HG03039 (cell line): ENCODE data around the gene DLD.
"Not testable (repeated sequence)": the region's sequence is repeated elsewhere in the genome, so short reads cannot be mapped to it uniquely, and the experiment has no call there.

Experiments used
- ATAC-seq: cut with Tn5 transposase; IDR thresholded peaks from one replicate; pipeline ENCODE4 v1.9.1; 2021; ENCODE audit warnings: mild to moderate bottlenecking, moderate library complexity; ENCODE audit not compliant: unreplicated experiment

DLD gene

GRCh38 chr7:107914831-107915230 is 23.8 kb downstream of the DLD start:
- ATAC-seq, result no peak

DNA sequence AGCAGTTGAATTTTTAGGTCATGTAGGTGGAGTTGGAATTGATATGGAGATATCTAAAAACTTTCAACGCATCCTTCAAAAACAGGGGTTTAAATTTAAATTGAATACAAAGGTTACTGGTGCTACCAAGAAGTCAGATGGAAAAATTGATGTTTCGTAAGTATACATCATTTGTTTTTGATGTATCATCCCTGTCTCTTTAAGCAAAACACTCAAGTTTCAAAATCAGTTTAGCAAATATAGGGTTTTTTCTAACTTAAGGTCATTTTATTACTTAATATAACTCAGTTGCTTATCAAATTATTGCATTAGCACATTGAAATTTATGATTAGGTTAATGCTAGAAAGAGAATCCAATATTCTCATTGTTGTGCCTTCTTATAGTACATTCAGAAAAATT is 24.6 kb downstream of the DLD start:
- ATAC-seq, result no peak

GRCh38 chr7:107917763-107918651 is 27.0 kb downstream of the DLD start:
- peak; percentile 75 for ATAC-seq

DNA sequence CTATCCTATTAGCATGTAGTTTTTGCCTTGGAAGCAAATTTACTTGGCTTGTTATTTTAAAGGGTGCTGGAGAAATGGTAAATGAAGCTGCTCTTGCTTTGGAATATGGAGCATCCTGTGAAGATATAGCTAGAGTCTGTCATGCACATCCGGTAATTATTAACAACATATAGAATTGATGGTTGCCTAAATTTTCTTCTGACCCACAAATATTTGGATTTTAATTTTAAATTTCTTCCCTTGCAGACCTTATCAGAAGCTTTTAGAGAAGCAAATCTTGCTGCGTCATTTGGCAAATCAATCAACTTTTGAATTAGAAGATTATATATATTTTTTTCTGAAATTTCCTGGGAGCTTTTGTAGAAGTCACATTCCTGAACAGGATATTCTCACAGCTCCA is 28.0 kb downstream of the DLD start:
- ATAC-seq, result no peak

DNA sequence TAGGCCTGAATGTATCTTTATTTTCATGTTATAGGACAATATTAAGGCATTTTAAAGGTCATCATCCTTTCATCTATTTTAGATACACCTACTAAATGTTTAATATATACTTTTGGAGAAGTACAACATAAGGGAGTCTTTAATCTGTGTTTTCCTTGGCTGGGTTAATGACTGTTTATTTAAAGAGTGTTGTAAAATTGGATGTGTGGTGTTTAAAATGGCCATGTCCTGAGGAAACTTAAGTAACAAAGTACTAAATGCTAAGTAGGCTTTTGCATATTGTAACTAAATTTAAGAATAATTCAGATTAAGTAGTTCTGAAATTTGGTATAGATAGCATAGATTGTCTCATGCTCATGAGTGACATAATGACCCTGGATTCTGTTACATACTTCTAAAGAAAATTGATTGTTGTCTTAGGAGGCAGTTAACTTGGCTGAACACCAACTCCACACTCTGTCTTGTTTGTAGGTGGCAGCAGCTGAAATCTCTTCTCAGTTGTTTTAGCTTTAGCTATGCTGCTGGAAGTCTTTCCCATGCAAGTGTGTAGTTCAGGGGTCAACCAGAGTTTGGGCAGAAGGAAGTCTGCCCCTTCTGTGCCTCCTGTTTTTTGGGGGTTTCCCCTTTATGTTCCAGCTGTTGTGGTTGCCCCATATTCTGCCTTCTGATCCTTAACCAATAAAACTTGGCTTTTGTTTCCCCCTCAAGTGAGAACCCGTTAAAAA is 29.2 kb downstream of the DLD start:
- no peak for ATAC-seq

GRCh38 chr7:107921826-107922225 is 30.8 kb downstream of the DLD start:
- not testable (repeated sequence) for ATAC-seq

GRCh38 chr7:107922886-107923285 is 31.9 kb downstream of the DLD start:
- ATAC-seq, result no peak

GRCh38 chr7:107924841-107925504 is 34.0 kb downstream of the DLD start:
- peak; percentile 87 for ATAC-seq

GRCh38 chr7:107926481-107926880 is 35.5 kb downstream of the DLD start:
- ATAC-seq, result no peak

- no peak for ATAC-seq
Measured at GRCh38 chr7:107931740-107932515, 40.9 kb downstream of the DLD start.

DNA sequence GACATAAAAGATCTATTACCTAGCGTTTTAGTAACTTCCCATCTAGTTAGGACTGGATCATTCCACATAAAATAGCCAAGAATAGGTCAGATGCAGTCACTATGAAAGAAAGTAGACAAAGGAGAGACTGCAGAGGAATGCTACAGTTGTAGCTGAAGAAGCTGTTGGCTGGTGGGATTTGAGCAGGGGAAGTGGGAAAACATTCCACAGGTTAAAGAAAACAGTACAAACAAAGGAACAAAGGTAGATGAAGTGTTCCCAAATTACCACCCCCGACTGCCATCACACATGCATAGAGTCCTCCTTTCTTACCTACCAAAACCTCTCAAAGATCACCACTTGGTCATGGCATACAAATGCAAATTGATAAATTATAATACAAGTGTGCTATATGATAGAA is 41.8 kb downstream of the DLD start:
- ATAC-seq, result no peak

GRCh38 chr7:107933386-107934013 is 42.5 kb downstream of the DLD start:
- no peak for ATAC-seq

DNA sequence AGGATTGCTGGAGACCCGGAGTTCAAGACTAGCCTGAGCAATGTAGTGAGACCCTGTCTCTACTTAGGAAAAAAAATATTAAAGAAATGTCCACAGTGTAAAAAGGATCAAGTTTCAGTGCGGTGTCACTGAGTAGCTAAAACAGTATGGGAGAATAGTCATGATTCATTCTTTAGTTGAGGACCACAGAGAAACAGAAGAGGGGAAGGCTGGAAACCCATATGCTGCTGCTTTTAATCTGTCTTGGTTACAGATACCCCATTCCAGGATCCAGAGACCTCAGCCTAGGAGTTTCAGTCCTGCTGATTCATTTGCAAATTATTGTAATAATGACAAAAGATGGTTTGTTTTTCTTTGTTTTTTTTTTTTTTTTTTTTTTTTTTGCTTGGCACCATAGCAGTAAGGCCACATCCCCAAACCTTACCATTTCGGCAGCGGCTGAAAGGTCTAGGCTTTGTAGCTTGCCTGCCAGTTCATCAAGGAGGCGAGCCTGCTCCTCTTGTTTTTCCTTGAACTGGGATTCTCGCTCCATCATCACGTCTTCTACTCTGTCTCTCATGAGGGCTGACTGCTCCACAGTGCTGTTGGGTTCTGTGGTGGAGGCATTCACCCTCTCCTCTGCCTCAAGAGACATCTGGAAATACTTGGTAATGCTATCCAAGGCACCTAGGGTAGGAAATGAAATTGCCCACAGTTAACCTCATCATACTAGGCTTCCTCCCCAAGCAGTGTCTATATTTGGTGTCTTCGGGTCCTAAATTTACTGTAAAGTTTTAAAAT is 44.2 kb downstream of the DLD start:
- ATAC-seq, result no peak

GRCh38 chr7:107936312-107936711 is 45.3 kb downstream of the DLD start:
- no peak for ATAC-seq

DNA sequence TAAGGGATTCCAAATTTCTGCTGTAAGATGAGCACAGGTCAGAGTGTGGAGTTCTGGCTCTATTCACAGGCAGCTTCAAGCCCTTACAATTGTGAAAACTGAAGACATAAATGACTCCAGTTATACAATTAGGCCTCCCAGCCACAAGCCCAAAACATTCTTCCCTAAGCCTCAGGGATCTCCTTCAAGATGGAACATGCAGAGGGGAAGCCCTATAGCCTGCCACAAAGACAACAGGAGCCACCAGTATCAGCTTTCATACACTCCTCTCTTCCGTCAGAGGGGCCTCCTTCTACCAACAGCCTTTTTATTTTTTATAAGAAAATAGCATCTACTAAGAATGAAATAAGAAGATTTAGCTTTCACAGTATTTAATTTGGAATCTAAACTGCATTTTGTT is 46.5 kb downstream of the DLD start:
- ATAC-seq, result no peak

GRCh38 chr7:107938456-107939250 is 47.7 kb downstream of the DLD start:
- ATAC-seq, result no peak

- no peak for ATAC-seq
Measured at GRCh38 chr7:107939573-107940489, 48.8 kb downstream of the DLD start.

DNA sequence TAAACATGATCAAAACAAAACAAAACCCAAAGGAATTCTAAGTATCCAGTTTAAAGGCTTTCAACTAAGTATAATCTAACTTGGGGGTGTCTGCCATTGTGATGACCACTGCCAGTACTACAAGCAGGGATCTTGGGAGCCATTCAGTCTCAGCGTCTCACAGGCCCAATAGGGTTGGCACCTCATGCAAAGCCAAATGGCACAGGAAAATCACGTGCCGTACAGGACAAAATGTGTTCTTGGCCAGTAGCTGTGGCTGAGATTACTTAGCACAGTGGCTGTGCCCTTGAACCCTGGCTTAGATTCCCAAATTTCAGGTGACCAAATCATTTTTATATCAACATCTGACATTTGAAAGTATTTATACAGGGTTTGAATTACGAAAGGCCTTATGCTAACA is 50.0 kb downstream of the DLD start:
- no peak for ATAC-seq
